ENCODE results near the gene AMOT. TPM values are rescaled to one million over a fixed set of nuclear protein-coding genes. Genes with fewer than 3 reads are reported as not detected.

AMOT gene
- total RNA-seq, 4 donors from 2014 or later, result 6.1 to 26.0 (median 10.4) TPM

DNA sequence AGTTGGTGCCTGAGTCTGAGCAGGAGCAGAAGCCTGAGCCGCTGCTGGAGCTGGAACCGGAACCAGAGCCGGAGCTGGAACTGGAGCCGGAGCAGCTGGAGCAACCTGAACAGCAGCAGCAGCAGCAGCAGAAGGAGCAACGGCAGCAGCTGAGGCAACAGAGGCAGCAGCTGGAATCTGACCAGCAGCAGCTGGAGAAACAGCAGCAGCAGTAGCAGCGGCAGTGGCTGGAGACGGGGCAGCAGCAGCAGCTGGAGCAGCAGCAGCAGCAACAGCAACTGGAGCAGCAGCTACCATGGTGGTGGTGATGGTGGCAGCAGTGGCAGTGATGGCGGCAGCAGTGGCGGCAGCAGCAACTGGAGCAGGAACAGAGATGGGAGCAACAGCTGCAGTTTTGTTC lies 61.5 kb downstream of the AMOT start:
- TF ChIP-seq, protein P1, sequence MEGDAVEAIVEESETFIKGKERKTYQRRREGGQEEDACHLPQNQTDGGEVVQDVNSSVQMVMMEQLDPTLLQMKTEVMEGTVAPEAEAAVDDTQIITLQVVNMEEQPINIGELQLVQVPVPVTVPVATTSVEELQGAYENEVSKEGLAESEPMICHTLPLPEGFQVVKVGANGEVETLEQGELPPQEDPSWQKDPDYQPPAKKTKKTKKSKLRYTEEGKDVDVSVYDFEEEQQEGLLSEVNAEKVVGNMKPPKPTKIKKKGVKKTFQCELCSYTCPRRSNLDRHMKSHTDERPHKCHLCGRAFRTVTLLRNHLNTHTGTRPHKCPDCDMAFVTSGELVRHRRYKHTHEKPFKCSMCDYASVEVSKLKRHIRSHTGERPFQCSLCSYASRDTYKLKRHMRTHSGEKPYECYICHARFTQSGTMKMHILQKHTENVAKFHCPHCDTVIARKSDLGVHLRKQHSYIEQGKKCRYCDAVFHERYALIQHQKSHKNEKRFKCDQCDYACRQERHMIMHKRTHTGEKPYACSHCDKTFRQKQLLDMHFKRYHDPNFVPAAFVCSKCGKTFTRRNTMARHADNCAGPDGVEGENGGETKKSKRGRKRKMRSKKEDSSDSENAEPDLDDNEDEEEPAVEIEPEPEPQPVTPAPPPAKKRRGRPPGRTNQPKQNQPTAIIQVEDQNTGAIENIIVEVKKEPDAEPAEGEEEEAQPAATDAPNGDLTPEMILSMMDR (IDR thresholded peaks at IDR 0.05; ENCODE audit: low read depth), result no peak

DNA sequence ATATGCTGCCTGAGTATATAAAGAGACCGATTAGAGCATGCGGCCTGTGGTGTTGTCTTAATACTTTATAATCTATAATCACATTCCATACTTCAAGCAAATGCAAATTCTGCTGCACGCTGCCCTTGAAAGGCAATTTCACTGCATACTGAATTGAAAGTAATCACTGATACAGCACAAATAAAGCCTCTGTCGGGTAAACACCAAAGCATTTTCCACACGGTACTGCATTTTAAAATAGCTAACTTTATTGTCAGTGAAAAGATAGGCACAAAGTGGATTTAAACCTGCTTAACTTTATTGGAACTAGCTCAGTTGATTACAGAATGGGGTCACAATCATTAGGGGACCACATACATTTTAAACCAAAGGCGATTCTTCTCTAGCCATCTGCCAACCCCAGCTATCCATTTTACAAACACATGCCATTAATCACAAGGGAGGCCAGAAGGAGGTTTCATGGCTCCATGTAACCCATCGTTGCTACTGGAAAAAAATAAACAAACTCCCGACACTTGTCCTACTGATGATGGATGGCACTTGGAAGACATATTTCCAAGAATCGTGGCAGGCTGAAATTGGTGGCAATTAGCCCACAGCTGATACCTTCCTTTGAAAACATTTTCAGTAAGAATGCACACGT lies 65.9 kb downstream of the AMOT start:
- TF ChIP-seq, protein P1 (IDR thresholded peaks at IDR 0.05; ENCODE audit: low read depth), result no peak

DNA sequence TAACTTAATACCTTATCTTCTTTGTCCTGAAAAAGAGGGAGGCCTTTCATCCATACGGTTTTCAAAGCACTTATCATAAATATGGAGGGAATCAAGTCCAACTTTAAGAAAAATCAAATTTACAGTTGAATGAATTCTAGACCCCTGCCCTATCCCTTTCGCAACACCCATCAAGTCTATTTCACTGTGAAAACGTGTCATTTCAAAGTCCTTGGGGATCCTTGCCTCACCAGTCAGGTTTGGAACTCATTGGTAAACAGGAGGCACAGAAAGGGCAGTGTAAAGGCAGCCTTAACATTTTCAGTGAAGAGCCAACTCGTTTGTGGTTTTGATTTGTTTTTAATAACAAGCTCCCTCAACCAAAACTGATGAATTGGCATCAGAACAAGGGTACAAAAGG lies 66.5 kb downstream of the AMOT start:
- TF ChIP-seq, protein P1 (IDR thresholded peaks at IDR 0.05; ENCODE audit: low read depth), result no peak

DNA sequence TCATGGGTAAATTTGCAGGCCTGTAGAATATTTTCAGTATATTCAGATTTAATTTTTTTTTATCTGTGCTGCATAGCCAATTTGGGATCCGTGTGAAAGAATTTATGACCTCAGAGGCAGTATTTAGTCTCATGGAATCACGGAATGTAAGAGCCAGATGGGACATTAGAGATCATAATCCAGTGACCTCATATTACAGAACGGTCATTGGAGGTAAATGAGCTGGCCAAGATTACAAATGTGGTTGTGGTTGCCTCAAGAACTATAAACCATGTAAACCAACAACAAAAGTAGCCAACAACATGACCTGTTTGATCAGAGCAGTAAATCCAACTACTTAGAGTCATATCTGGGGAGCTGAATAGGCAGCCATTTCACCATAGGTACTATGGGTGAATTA lies 71.6 kb downstream of the AMOT start:
- TF ChIP-seq, protein P1 (IDR thresholded peaks at IDR 0.05; ENCODE audit: low read depth), result no peak

DNA sequence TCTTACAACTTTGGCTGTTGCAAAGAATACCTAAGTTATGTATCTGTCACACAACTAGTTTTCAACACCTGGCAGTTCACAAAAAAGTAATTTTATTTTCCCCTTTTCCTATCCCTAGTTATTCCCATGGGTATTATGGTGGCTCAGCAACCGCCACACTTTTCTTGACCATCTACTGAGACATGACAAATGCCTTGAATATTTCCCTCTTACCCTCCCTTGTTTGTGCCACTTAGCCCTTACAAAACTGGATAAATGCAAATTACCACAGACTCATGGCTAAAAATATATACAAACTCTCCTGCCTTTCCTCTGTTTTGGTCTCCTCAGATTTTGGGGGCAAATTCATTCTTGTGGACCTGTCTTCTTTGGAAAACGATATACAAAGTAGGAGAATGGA lies 72.1 kb downstream of the AMOT start:
- TF ChIP-seq, protein P1 (IDR thresholded peaks at IDR 0.05; ENCODE audit: low read depth), result no peak

DNA sequence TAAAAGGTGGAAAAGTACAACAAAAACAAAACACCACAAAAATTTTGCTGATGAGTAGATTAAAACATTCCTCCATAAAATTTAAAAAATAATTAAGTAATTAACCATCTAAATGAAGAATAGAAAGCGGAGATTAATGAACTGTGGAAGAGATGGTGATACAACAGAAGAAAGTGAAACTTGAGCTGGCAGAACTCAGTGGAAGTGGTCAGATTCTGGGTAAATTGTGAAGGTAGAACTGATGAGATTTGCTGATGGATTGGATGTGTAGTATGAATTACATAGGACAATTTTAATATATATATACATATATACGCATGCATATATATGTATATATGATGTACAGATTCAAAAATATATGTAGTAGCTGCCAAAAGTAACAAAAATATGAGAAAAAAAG lies 73.9 kb downstream of the AMOT start:
- TF ChIP-seq, protein P1 (IDR thresholded peaks at IDR 0.05; ENCODE audit: low read depth), result no peak

DNA sequence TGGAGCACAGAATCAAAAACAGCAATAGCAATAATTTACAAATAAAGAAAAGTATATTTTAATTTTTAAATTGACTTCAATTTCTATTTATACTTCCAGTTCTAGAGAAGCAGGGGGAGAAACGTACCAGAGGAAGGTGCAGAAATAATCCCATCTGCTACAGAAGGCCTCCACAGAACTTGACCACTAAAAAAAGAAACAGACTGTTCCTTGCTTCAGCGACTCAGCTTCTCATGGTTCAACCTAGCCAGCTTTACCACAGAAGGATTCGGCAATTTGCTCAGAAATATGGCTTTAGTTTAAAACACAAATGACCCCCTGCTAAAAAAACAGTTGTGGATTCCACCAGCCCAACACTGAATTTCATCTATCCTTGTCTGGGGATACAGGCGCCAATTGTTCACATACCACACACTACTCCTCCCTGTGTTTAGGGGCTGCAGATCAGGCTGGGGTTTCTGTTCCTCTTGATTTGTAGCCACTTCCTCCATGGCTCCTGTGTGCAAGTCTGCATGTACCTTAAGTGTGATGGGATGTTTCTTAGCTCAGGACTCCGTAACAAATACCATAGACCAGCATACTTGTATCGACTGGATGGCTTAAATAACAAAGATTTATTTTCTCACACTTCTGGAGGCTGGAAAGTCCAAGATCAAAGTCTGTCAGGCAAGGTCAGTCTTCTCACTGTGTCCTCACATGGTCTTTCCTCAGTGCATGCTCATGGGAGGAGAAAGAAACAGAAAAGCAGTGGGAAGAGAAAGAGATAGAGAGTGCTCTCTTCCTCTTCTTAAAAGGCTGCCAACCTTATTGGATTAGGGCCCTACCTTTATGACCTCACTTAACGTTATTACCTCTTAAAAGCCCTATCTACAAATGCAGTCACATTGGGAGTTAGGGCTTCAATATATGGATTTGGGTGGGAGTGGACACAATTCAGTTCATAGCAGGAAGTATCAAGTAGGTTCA lies 79.1 kb downstream of the AMOT start:
- TF ChIP-seq, protein P1 (IDR thresholded peaks at IDR 0.05; ENCODE audit: low read depth), result no peak

Data from subcutaneous adipose tissue (tissue), 4 donors.